Keratinocyte (primary cell): ENCODE measurements around the gene INIP. TPM values are rescaled to one million over a fixed set of nuclear protein-coding genes. Genes with fewer than 3 reads are reported as not detected.

Experiments used
- DNase-seq: peaks from one replicate; pipeline ENCODE4 v3.0.0-alpha.2; 2011; ENCODE audit warnings: low read depth, missing footprints, low spot score
- FAIRE-seq: peaks from 2 replicates; lab custom pipeline; 2011; peaks lifted over from hg19 to GRCh38; lab: Jason Lieb, UNC
- H2AFZ ChIP-seq: 2 replicates; pipeline ENCODE4 v1.6.0; 2012; ENCODE audit warnings: low read length, control low read depth, inconsistent platforms; ENCODE audit not compliant: control insufficient read depth
- H3K27ac ChIP-seq: 2 replicates; pipeline ENCODE4 v1.5.1; 2011; ENCODE audit warnings: low read length; ENCODE audit not compliant: control insufficient read depth, insufficient read depth
- H3K27me3 ChIP-seq: 3 replicates; pipeline ENCODE4 v1.6.0; 2011; ENCODE audit warnings: low read length; ENCODE audit not compliant: control insufficient read depth, insufficient read depth; ENCODE audit errors: extremely low read depth
- H3K36me3 ChIP-seq, 2 experiments: 2 replicates in 1 of 2; 3 replicates in 1 of 2; pipeline ENCODE4 v1.5.1; 2011; ENCODE audit warnings: low read length in 2 of 2, mild to moderate bottlenecking in 1 of 2; ENCODE audit not compliant: control insufficient read depth in 2 of 2, insufficient read depth in 2 of 2; ENCODE audit errors: extremely low read depth in 1 of 2
- H3K4me1 ChIP-seq: 3 replicates; pipeline ENCODE4 v1.5.1; 2011; ENCODE audit warnings: low read length; ENCODE audit not compliant: control insufficient read depth, insufficient read depth; ENCODE audit errors: extremely low read depth
- H3K4me2 ChIP-seq: 3 replicates; pipeline ENCODE4 v1.6.0; 2011; ENCODE audit warnings: low read depth, low read length; ENCODE audit not compliant: control insufficient read depth, insufficient read depth; ENCODE audit errors: extremely low read depth
- H3K4me3 ChIP-seq, 3 experiments: fragments of 200-600 bp in 1 of 3; sonication (generic) in 1 of 3; 2 replicates in 2 of 3; 3 replicates in 1 of 3; pipeline ENCODE4 v1.5.1; 2011 to 2016; ENCODE audit warnings: low read length in 3 of 3, mild to moderate bottlenecking in 3 of 3, control low read depth in 2 of 3, inconsistent platforms in 1 of 3, low read depth in 1 of 3, mixed read lengths in 1 of 3, mixed run types in 1 of 3, moderate library complexity in 1 of 3; ENCODE audit not compliant: control insufficient read depth in 2 of 3, insufficient read depth in 2 of 3; ENCODE audit errors: extremely low read depth in 1 of 3
- H3K79me2 ChIP-seq: 2 replicates; pipeline ENCODE4 v1.6.0; 2012; ENCODE audit warnings: low read length; ENCODE audit not compliant: control insufficient read depth, insufficient read depth
- H3K9ac ChIP-seq: 3 replicates; pipeline ENCODE4 v1.6.0; 2011; ENCODE audit warnings: low read length; ENCODE audit not compliant: control insufficient read depth, insufficient read depth; ENCODE audit errors: extremely low read depth
- H3K9me1 ChIP-seq: 3 replicates; pipeline ENCODE4 v1.6.0; 2011; ENCODE audit warnings: low read length; ENCODE audit not compliant: control insufficient read depth, insufficient read depth; ENCODE audit errors: extremely low read depth
- H3K9me3 ChIP-seq: 2 replicates; pipeline ENCODE4 v1.5.1; 2012; ENCODE audit warnings: low read depth, low read length; ENCODE audit not compliant: control insufficient read depth
- H4K20me1 ChIP-seq: 3 replicates; pipeline ENCODE4 v1.6.0; 2011; ENCODE audit warnings: low read length; ENCODE audit not compliant: control insufficient read depth, insufficient read depth; ENCODE audit errors: extremely low read depth
- CTCF ChIP-seq, 3 experiments: IDR thresholded peaks in 1 of 3; conservative IDR thresholded peaks in 1 of 3; optimal IDR thresholded peaks in 1 of 3; 2 replicates in 2 of 3; 3 replicates in 1 of 3; pipeline versions ENCODE3 to v1.5.1; 2011; ENCODE audit warnings: low read length in 3 of 3, mild to moderate bottlenecking in 3 of 3, moderate library complexity in 2 of 3, control low read depth in 1 of 3, inconsistent platforms in 1 of 3; ENCODE audit not compliant: insufficient read depth in 2 of 3; ENCODE audit errors: extremely low read depth in 1 of 3
- EZH2 ChIP-seq: IDR thresholded peaks from one replicate; pipeline ENCODE4 v1.6.1; 2012; ENCODE audit warnings: inconsistent platforms, mild to moderate bottlenecking, low read length, moderate library complexity
- dilution Hi-C: fragments of 300-500 bp; cut with MboI; formaldehyde crosslinking; loops from one replicate; pipeline ENCODE4 v1.7.0; 2020; ENCODE audit warnings: low sequenced_read_pairs; ENCODE audit not compliant: extremely low pct_ligation_motif_present
- polyA plus RNA-seq, 5 experiments: library from polyadenylated mRNA; depleted of rRNA in 3 of 5; stranded (reverse) in 3 of 5; stranded (forward) in 1 of 5; unstranded in 1 of 5; fragments of >200 nt; gene quantifications; 1 replicate in 1 of 5; 2 replicates in 3 of 5; 3 replicates in 1 of 5; pipeline versions ENCODE4 v1.2.1 to v1.2.3, GENCODE V29; 2011 to 2012; ENCODE audit warnings: missing spikeins in 2 of 5, low read depth in 1 of 5, low replicate concordance in 1 of 5

INIP gene
- polyA plus RNA-seq, 1 donor (not counting 4 experiments of a cell fraction or from before 2014, with no cell fraction given), result 22.0 TPM

GRCh38 chr9:112728401-112728800 lies 10.5 kb upstream of the INIP start:
- Histone ChIP-seq H3K27ac (no peak overlapping the region), H3K9ac (no peak overlapping the region), H3K79me2 (no peaks in the 10 kb centered on the region), H3K9me1 (no peaks in the 10 kb centered on the region), H3K36me3 (no peaks in the 10 kb centered on the region), H4K20me1 (no peaks in the 10 kb centered on the region), H3K4me3 (no peak overlapping the region), H3K4me1 (peaks cover 3% of the 10 kb centered on the region), H3K27me3 (no peaks in the 10 kb centered on the region), H3K9me3 (no peaks in the 10 kb centered on the region), H3K4me2 (no peak overlapping the region), H2AFZ (no peak overlapping the region)
- TF ChIP-seq CTCF (optimal IDR thresholded peaks at IDR 0.05 in 1 of 3, IDR thresholded peaks at IDR 0.05 in 1 of 3, conservative IDR thresholded peaks at IDR 0.05 in 1 of 3; ENCODE audit: extremely low read depth in 1 of 3, insufficient read depth in 2 of 3, low read length in 3 of 3) (no peak), EZH2 (no peak)
- FAIRE-seq (no peak), DNase-seq (no peak)
- dilution Hi-C loops, result no loop called here

- DNase-seq (no peak), FAIRE-seq (no peak)
Observed at GRCh38 chr9:112726428-112726827, 8.5 kb upstream of the INIP start.

More at GRCh38 chr9:112726428-112726827, 8.5 kb upstream of the INIP start:
- Histone ChIP-seq H3K27me3 (no peaks in the 10 kb centered on the region), H3K9me1 (no peaks in the 10 kb centered on the region), H3K79me2 (no peaks in the 10 kb centered on the region), H3K9me3 (no peaks in the 10 kb centered on the region), H3K4me2 (no peak overlapping the region), H4K20me1 (no peaks in the 10 kb centered on the region), H3K36me3 (no peaks in the 10 kb centered on the region), H3K4me3 (no peak overlapping the region), H3K9ac (no peak overlapping the region), H3K4me1 (peaks cover 3% of the 10 kb centered on the region), H3K27ac (no peak overlapping the region), H2AFZ (no peak overlapping the region)
- TF ChIP-seq CTCF (optimal IDR thresholded peaks at IDR 0.05 in 1 of 3, IDR thresholded peaks at IDR 0.05 in 1 of 3, conservative IDR thresholded peaks at IDR 0.05 in 1 of 3; ENCODE audit: extremely low read depth in 1 of 3, insufficient read depth in 2 of 3, low read length in 3 of 3) (no peak), EZH2 (no peak)
- dilution Hi-C loops, result no loop called here
